Activated B cell treated with CpG ODN at 0.5 μM for 24 hours (primary cell): ENCODE data around the gene BRI3. TPM values are rescaled to one million over a fixed set of nuclear protein-coding genes. Genes with fewer than 3 reads are reported as not detected.

ENCODE experiments used
- ATAC-seq: fragments of 200-7000 bp; cut with Tn5 transposase; one replicate; pipeline ENCODE4 v1.10.0; 2021; ENCODE audit warnings: low read depth, mild to moderate bottlenecking, moderate library complexity
- CTCF ChIA-PET: fragments of 350-600 bp; sonication (Branson Sonifier 250); formaldehyde crosslinking; loops from one replicate; lab custom pipeline; 2021; ENCODE audit warnings: antibody characterized with exemption; lab: Charles Lee
- POLR2A ChIA-PET: fragments of 350-600 bp; sonication (Branson Sonifier 250); formaldehyde crosslinking; loops from one replicate; lab custom pipeline; 2021; ENCODE audit warnings: antibody characterized with exemption; lab: Charles Lee
- DNase-seq: peaks from one replicate; pipeline ENCODE4 v3.0.0; 2022
- H3K27ac Mint-ChIP-seq: one replicate; pipeline ENCODE4 v1.8.0; 2020; ENCODE audit warnings: mixed read lengths
- H3K27me3 Mint-ChIP-seq: one replicate; pipeline ENCODE4 v1.8.0; 2021; ENCODE audit warnings: mixed read lengths
- H3K36me3 Mint-ChIP-seq: one replicate; pipeline ENCODE4 v1.8.0; 2021; ENCODE audit warnings: low read depth, mixed read lengths
- H3K4me1 Mint-ChIP-seq: one replicate; pipeline ENCODE4 v1.8.0; 2021; ENCODE audit warnings: mixed read lengths
- H3K4me3 Mint-ChIP-seq: one replicate; pipeline ENCODE4 v1.8.0; 2020; ENCODE audit warnings: mild to moderate bottlenecking, mixed read lengths
- H3K9me3 Mint-ChIP-seq: one replicate; pipeline ENCODE4 v1.8.0; 2020; ENCODE audit warnings: mixed read lengths
- intact Hi-C: fragments of 100-400 bp; cut with micrococcal nuclease; formaldehyde crosslinking; loops from one replicate; pipeline ENCODE4 v1.15.1; 2024
- total RNA-seq: library from RNA; stranded (reverse); gene quantifications from 2 replicates; pipeline ENCODE4 v1.2.3, GENCODE V29; 2022
- TF ChIP-seq, protein P1 (sequence below): fragments of 200-600 bp; IDR thresholded peaks from one replicate; pipeline ENCODE4 v1.8.0; 2022; ENCODE audit warnings: antibody characterized with exemption, mild to moderate bottlenecking

The BRI3 gene
- total RNA-seq, 1 donor from 2014 or later: 53.7 TPM

DNA sequence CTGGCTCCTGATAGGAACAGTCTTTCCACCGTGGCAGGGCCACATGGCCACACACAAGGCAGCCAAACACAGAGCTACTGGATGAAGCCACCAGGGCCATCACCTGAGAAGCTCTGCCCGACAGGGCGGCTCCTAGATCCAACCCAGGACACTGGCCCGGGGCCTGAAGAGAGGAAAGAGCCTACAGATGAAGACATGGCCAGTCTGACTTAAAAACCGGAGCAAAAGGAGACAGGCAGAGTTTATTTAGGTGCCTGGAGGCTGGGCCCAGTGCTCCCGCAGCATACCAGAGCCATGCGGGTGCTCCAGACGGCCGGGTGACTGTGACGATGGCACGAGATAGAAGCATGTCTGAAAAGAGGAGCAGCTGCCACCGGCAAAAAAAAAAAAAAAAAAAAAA is 33.3 kb upstream of the BRI3 start:
- Mint-ChIP-seq H3K4me3 (no peak overlapping the region), H3K36me3 (peaks cover 22% of the 10 kb centered on the region), H3K9me3 (no peaks in the 10 kb centered on the region), H3K27ac (no peak overlapping the region), H3K27me3 (no peaks in the 10 kb centered on the region), H3K4me1 (peaks cover 37% of the 10 kb centered on the region)
- intact Hi-C loops: no loop called here
- ATAC-seq (no peak), DNase-seq (no peak)
- TF ChIP-seq, protein P1, sequence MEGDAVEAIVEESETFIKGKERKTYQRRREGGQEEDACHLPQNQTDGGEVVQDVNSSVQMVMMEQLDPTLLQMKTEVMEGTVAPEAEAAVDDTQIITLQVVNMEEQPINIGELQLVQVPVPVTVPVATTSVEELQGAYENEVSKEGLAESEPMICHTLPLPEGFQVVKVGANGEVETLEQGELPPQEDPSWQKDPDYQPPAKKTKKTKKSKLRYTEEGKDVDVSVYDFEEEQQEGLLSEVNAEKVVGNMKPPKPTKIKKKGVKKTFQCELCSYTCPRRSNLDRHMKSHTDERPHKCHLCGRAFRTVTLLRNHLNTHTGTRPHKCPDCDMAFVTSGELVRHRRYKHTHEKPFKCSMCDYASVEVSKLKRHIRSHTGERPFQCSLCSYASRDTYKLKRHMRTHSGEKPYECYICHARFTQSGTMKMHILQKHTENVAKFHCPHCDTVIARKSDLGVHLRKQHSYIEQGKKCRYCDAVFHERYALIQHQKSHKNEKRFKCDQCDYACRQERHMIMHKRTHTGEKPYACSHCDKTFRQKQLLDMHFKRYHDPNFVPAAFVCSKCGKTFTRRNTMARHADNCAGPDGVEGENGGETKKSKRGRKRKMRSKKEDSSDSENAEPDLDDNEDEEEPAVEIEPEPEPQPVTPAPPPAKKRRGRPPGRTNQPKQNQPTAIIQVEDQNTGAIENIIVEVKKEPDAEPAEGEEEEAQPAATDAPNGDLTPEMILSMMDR: no peak
- POLR2A ChIA-PET: no interaction called here
- CTCF ChIA-PET: no interaction called here

DNA sequence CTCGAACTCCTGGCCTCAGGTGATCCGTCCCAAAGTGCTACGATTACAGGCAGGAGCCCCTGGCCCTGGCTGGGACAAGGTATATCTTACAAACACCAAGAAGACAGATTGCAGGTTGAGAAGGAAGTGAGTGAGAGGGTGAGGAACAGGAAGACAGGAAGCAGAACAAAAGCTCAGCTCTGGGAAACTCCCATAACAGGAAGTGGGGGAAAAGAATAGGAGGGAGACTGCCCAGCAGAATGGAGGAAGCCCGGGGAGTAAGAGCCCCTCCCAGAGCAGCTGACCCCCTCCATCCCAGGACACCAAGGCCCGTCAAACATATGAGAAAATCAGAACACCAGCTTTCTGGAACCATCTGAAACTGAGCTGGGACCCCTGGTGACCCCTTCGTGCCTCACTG is 32.4 kb upstream of the BRI3 start:
- Mint-ChIP-seq H3K9me3 (no peaks in the 10 kb centered on the region), H3K36me3 (peaks cover 18% of the 10 kb centered on the region), H3K27me3 (no peaks in the 10 kb centered on the region), H3K27ac (peak overlapping the region; percentile 22), H3K4me3 (no peak overlapping the region), H3K4me1 (peaks cover 39% of the 10 kb centered on the region)
- ATAC-seq (no peak), DNase-seq (no peak)
- CTCF ChIA-PET: no interaction called here
- POLR2A ChIA-PET: interaction anchor here (0.6 kb wide), 1 partner anchor 24 kb away, joined by 10 read pairs; no protein-coding TSS in a partner anchor
- TF ChIP-seq, protein P1: no peak
- intact Hi-C loops: no loop called here

DNA sequence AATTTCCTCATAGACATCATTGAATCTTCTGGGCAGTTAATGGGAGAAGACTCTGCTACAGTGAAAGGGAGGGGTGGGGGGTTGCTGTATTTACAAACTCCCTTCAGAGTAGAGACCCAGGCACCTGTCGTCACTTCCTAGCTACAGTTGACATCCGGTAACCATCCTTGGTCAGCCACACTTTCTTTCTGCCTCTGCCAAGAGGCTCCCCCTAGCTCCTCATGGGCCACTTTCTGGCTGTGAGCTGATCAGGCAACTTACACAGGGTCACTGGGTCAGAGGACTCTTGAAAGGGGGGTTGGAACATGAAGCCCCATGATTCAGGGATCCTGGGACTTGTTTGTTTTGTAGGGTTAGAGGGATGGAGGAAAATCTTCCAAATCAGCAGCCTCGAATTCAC is 30.7 kb upstream of the BRI3 start:
- TF ChIP-seq, protein P1: no peak
- ChIA-PET POLR2A (interaction anchor here (1.6 kb wide), 1 partner anchor 48 kb away, joined by 7 read pairs; no protein-coding TSS in a partner anchor), CTCF (interaction anchor here (0.8 kb wide), 1 partner anchor 144 kb away, joined by 3 read pairs; the partner anchor contains the start of gene LMTK2)
- intact Hi-C loops: loop anchor here (1.0 to 5.0 kb wide), 6 partner anchors 16 to 1928 kb away; partner anchors contain the start of genes BAIAP2L1 and SLC25A13
- Mint-ChIP-seq H3K36me3 (peaks cover 20% of the 10 kb centered on the region), H3K4me1 (peaks cover 39% of the 10 kb centered on the region), H3K4me3 (peak overlapping the region; percentile 94), H3K27me3 (no peaks in the 10 kb centered on the region), H3K27ac (peak overlapping the region; percentile 80), H3K9me3 (no peaks in the 10 kb centered on the region)
- no peak for ATAC-seq
- no peak for DNase-seq

DNA sequence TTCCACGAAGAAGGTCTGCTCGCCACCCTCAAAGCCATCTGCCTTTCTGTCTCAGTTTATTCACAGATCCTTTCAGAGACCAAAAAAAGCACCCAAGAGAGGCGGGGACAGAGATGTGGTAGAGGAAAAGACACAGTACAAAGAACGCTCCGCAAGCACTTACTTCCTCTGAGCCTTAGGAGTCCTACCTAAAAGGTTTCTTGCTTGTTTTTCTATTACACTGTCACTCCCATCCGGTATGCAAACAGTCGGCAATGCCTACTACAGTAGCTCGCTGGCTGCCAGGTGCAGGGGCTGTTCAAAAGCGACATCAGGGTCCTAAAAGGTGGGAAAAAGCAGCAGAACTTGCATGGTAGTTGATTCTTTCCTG is 30.3 kb upstream of the BRI3 start:
- peaks cover 39% of the 10 kb centered on the region for H3K4me1 Mint-ChIP-seq
- peaks cover 21% of the 10 kb centered on the region for H3K36me3 Mint-ChIP-seq
- DNase-seq (no peak), ATAC-seq (peak; percentile 16)
- no peaks in the 10 kb centered on the region for H3K9me3 Mint-ChIP-seq
- ChIA-PET CTCF (interaction anchor here (0.8 kb wide), 1 partner anchor 145 kb away, joined by 3 read pairs; the partner anchor contains the start of gene LMTK2), POLR2A (interaction anchor here (1.6 kb wide), 1 partner anchor 49 kb away, joined by 7 read pairs; no protein-coding TSS in a partner anchor)
- TF ChIP-seq, protein P1: no peak
- H3K4me3 Mint-ChIP-seq: peak overlapping the region; percentile 94
- no peaks in the 10 kb centered on the region for H3K27me3 Mint-ChIP-seq
- intact Hi-C loops: loop anchor here (1.0 to 5.0 kb wide), 6 partner anchors 16 to 1929 kb away; partner anchors contain the start of genes BAIAP2L1 and SLC25A13
- peak overlapping the region; percentile 80 for H3K27ac Mint-ChIP-seq

DNA sequence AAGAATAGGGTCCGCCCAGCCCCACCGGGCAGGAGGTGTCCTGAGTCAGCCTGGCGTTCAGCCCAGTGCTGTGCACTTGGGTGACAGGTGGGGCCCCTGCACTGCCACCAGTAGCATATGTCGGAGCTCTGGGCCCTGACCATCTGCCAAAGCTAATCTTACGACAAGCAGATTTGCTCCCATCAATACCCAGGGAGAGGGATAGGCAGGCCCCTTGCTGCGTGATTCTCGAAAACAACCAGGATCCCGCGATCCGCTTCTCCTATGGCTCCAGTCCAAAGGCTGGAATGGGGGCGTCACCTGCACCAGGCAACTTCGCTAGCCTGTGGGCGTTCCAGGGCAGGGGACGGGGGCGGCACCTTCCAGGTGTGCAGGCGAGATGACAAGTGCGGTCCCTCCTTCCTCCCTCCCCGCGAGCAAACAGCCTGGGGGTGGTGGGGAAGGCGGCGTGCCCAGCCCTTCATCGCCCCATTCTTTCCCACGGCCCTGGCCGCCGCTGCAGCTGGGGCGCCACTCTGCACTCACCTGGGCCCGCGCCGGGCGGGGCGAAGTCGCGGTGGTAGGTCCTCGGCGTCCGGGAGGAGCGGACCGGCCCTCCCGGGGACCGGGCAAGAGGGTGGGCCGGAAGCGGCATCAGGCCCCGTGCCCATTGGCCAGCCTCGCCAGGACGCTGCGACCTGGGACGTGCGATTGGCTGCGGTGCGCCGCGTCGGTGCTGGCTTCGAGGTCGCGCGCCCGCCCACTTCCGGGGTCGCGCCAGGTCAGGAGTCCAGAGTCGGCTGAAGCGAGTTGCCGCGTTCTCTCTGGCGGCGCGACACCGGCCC is 29.7 kb upstream of the BRI3 start, which contains the start of gene TECPR1:
Gene TECPR1, minus strand, starts transcription at position 632 of the 824 bp plus-strand sequence. CDS start 6,086 bp downstream, outside the sequence.
- Mint-ChIP-seq H3K4me1 (peaks cover 39% of the 10 kb centered on the region), H3K36me3 (peaks cover 27% of the 10 kb centered on the region), H3K27me3 (no peaks in the 10 kb centered on the region), H3K27ac (peak within 1 kb of the TSS; percentile 80), H3K4me3 (peak within 1 kb of the TSS; percentile 94), H3K9me3 (no peaks in the 10 kb centered on the region)
- TF ChIP-seq, protein P1: no peak
- peak; percentile 96 for ATAC-seq
- ChIA-PET CTCF (no interaction called here), POLR2A (interaction anchor here (1.2 to 1.6 kb wide), 2 partner anchors 31 to 49 kb away, joined by 3 to 7 read pairs; no protein-coding TSS in a partner anchor)
- peak; percentile 85 for DNase-seq
- intact Hi-C loops: loop anchor here (1.0 to 5.0 kb wide), 9 partner anchors 15 to 1930 kb away; partner anchors contain the start of genes BAIAP2L1, BRI3, LMTK2 and SLC25A13
